NCI-H226 (cell line): ENCODE data around the gene APOC4.
"Not testable (repeated sequence)": the region's sequence is repeated elsewhere in the genome, so short reads cannot be mapped to it uniquely, and the experiment has no call there.

Source experiments
- DNase-seq: peaks from one replicate; pipeline ENCODE4 v3.0.0-alpha.2; 2015

APOC4 gene, protein sequence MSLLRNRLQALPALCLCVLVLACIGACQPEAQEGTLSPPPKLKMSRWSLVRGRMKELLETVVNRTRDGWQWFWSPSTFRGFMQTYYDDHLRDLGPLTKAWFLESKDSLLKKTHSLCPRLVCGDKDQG

DNA sequence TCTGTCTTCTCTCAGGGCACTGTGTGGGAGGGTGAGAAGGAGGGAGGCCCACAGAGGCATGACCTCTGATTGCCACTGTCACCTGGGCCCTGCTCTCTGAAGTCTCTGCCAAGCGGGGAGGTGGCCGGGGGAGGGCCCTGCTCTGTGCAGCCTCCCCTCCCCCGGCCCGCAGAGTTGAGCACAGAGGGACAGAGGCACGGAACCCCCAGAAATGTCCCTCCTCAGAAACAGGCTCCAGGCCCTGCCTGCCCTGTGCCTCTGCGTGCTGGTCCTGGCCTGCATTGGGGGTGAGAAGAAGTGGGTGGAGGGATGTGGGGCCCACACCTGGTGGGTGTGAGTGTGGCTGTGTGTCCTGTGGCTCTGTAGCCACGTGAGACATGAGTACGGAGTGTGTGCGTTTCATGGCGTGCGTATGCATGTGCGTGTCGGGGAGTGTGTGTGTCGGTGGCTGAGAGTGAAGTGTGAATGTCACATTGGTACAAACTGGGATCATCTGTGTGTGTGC lies at the start of gene APOC4:
APOC4 (plus strand) TSS at position 171 of the 505 bp plus-strand sequence; CDS start at position 212, 41 bp downstream.
- no peak for DNase-seq

DNA sequence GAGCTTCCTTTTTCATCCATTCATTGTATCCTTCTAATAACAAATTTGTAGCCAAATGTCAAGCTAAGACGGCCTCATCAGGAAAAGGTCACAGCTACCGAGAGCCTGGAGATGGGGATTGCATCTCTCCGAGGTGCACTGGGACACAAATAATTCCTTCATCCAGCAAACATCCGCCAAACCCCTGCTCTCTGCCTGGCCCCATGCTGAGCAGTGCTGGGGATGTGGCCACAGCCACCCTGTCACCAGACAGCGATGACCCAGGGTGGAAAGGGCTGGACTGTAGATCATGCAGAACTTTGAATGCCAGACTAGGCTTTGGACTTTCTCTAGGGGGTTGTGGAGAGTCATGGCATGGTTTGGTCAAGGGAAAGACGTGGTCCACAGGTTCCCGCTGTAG lies 49.1 kb upstream of the APOC4 start:
- no peak for DNase-seq

DNA sequence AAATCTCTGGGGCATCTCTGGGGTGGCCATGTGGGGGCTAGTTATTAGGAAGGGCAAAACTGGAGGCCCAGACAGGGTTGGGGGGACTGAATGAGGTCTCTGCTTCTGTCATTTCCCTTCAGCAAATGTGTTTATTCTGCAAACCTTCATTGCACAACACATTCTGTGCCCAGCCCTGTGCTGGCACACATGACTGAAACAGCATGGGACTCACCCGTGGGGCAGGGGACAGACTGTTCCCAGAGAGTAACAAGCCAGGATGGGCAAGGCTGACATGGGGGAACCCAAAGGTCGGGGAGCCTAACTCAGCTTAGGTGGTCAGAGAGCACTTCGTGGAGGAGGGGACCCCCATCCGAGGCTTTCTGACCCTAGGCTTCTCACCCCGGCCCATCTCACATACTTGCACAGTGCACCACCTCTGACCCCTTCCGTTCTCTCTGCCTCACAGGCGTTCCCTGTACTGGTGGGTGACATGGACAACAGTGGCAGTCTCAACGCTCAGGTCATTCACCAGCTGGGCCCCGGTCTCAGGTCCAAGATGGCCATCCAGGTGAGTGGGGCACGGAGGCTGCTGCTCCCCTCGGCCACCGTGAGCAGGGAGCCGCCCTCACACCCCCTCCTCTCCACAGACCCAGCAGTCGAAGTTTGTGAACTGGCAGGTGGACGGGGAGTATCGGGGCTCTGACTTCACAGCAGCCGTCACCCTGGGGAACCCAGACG lies 48.5 kb upstream of the APOC4 start:
- no peak for DNase-seq

DNA sequence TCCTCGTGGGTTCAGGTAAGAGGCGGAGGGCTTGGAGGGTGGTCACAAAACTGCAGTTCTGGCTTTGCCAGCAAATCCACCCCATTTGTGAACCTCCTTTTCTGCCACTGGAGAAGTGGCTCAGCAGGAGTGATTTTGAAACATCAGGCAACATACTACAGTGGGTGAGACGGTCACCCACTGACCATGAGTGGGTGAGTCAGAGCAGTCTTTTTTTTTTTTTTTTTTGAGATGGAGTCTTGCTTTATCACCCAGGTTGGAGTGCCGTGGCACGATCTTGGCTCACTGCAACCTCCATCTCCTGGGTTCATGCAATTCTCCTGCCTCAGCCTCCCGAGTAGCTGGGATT lies 48.0 kb upstream of the APOC4 start:
- no peak for DNase-seq

DNA sequence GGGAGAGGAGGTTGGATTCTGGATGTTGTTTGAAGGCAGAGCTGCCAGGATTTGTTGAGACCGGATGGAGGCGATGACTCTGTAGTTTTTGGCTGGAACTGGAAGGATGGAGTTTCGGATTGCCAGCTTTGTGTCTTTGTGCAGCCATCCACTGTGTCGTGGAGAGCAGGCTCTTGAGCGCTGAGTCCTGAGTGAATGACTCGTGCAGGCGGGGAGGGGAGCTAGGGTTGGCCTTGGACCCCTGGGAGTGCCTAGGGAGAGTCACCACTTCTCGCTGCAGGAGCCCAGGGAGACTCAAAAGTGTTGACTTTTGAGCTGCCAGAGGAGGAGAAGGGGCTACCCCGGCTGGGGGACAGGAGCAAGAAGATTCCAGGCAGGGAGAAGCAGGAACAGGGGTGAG lies 47.1 kb upstream of the APOC4 start:
- no peak for DNase-seq

DNA sequence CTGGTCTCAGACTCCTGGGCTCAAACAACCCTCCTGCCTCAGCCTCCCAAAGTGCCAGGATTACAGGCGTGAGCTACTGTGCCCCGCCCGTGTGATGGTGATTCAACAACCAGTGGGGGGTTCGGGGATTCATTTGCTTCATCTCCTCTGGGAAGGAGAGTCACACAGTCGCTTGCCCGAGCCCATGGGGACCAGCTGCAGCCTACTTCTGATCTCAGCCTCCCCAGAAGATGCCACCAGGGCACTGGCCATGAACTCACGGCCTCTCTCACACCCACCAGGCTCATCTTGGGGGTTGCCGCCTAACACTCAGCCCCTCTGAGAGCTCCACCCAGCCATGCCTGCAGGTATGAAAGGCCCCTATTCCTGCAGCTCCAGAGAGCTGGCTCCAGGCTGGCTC lies 44.2 kb upstream of the APOC4 start:
- no peak for DNase-seq

DNA sequence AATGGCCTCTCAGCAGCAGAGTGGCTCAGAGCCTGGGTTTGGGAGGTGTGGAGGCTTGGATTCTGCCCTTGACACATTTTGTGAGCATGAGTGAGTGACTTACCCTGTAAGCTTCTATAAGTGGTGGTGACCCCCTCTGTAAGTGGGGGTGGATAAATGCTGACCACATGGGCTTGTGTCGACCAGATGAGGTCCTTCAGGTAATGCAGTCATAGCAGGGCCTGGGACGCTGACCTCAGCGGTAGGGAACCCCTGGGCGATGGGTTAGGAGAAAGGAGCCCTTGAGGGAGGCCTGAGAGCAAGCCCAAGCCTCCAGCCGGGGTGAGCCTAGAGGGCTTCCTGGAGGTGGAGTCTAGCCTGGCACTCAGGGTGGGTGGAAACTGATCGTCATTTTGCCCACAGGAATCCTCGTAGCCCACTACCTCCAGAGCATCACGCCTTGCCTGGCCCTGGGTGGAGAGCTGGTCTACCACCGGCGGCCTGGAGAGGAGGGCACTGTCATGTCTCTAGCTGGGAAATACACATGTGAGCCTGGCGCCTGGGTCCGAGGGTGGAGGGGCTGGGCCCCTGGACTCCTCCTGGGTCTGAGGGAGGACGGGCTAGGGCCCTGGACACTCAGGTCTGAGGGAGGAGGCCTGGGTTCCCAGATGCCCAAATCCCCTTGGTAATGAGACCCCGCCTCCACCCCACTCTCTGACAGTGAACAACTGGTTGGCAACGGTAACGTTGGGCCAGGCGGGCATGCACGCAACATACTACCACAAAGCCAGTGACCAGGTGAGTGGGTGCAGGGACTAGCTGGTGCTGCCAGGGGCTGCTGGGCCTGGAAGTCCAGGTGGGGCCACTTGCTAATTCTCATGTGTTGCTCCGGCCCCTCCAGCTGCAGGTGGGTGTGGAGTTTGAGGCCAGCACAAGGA lies 41.5 kb upstream of the APOC4 start:
- DNase-seq, result no peak

DNA sequence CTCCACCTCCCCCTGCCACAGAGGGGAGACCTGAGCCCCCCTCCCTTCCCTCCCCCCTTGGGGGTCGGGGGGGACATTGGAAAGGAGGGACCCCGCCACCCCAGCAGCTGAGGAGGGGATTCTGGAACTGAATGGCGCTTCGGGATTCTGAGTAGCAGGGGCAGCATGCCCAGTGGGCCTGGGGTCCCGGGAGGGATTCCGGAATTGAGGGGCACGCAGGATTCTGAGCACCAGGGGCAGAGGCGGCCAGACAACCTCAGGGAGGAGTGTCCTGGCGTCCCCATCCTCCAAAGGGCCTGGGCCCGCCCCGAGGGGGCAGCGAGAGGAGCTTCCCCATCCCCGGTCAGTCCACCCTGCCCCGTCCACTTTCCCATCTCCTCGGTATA lies 38.8 kb upstream of the APOC4 start:
- DNase-seq, result no peak

DNA sequence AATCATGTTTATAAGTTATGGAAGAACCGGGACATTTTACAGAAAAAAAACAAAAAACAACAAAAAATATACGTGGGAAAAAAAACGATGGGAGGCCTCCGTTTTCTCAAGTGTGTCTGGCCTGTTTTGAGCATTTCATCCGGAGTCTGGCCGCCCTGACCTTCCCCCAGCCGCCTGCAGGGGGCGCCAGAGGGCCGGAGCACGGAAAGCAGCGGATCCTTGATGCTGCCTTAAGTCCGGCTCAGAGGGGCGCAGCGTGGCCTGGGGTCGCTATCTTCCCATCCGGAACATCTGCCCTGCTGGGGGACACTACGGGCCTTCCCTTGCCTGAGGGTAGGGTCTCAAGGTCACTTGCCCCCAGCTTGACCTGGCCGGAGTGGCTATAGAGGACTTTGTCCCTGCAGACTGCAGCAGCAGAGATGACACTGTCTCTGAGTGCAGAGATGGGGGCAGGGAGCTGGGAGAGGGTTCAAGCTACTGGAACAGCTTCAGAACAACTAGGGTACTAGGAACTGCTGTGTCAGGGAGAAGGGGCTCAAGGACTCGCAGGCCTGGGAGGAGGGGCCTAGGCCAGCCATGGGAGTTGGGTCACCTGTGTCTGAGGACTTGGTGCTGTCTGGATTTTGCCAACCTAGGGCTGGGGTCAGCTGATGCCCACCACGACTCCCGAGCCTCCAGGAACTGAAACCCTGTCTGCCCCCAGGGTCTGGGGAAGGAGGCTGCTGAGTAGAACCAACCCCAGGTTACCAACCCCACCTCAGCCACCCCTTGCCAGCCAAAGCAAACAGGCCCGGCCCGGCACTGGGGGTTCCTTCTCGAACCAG lies 38.2 kb upstream of the APOC4 start:
- peak; percentile 43 for DNase-seq

DNA sequence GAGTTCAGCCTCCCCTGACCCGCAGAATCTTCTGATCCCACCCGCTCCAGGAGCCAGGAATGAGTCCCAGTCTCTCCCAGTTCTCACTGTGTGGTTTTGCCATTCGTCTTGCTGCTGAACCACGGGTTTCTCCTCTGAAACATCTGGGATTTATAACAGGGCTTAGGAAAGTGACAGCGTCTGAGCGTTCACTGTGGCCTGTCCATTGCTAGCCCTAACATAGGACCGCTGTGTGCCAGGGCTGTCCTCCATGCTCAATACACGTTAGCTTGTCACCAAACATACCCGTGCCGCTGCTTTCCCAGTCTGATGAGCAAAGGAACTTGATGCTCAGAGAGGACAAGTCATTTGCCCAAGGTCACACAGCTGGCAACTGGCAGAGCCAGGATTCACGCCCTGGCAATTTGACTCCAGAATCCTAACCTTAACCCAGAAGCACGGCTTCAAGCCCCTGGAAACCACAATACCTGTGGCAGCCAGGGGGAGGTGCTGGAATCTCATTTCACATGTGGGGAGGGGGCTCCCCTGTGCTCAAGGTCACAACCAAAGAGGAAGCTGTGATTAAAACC lies 37.5 kb upstream of the APOC4 start:
- no peak for DNase-seq

DNA sequence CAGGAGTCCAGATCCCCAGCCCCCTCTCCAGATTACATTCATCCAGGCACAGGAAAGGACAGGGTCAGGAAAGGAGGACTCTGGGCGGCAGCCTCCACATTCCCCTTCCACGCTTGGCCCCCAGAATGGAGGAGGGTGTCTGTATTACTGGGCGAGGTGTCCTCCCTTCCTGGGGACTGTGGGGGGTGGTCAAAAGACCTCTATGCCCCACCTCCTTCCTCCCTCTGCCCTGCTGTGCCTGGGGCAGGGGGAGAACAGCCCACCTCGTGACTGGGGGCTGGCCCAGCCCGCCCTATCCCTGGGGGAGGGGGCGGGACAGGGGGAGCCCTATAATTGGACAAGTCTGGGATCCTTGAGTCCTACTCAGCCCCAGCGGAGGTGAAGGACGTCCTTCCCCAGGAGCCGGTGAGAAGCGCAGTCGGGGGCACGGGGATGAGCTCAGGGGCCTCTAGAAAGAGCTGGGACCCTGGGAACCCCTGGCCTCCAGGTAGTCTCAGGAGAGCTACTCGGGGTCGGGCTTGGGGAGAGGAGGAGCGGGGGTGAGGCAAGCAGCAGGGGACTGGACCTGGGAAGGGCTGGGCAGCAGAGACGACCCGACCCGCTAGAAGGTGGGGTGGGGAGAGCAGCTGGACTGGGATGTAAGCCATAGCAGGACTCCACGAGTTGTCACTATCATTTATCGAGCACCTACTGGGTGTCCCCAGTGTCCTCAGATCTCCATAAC lies 36.4 kb upstream of the APOC4 start, which contains the start of gene APOE:
APOE (plus strand) TSS at position 360 of the 724 bp plus-strand sequence. CDS start 829 bp downstream, outside the sequence.
- DNase-seq, result no peak

DNA sequence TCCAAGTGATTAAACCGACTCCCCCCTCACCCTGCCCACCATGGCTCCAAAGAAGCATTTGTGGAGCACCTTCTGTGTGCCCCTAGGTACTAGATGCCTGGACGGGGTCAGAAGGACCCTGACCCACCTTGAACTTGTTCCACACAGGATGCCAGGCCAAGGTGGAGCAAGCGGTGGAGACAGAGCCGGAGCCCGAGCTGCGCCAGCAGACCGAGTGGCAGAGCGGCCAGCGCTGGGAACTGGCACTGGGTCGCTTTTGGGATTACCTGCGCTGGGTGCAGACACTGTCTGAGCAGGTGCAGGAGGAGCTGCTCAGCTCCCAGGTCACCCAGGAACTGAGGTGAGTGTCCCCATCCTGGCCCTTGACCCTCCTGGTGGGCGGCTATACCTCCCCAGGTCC lies 34.4 kb upstream of the APOC4 start:
- DNase-seq, result no peak

DNA sequence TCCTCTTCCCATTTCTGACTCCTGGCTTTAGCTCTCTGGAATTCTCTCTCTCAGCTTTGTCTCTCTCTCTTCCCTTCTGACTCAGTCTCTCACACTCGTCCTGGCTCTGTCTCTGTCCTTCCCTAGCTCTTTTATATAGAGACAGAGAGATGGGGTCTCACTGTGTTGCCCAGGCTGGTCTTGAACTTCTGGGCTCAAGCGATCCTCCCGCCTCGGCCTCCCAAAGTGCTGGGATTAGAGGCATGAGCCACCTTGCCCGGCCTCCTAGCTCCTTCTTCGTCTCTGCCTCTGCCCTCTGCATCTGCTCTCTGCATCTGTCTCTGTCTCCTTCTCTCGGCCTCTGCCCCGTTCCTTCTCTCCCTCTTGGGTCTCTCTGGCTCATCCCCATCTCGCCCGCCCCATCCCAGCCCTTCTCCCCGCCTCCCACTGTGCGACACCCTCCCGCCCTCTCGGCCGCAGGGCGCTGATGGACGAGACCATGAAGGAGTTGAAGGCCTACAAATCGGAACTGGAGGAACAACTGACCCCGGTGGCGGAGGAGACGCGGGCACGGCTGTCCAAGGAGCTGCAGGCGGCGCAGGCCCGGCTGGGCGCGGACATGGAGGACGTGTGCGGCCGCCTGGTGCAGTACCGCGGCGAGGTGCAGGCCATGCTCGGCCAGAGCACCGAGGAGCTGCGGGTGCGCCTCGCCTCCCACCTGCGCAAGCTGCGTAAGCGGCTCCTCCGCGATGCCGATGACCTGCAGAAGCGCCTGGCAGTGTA lies 33.8 kb upstream of the APOC4 start:
- no peak for DNase-seq

DNA sequence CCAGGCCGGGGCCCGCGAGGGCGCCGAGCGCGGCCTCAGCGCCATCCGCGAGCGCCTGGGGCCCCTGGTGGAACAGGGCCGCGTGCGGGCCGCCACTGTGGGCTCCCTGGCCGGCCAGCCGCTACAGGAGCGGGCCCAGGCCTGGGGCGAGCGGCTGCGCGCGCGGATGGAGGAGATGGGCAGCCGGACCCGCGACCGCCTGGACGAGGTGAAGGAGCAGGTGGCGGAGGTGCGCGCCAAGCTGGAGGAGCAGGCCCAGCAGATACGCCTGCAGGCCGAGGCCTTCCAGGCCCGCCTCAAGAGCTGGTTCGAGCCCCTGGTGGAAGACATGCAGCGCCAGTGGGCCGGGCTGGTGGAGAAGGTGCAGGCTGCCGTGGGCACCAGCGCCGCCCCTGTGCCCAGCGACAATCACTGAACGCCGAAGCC lies 33.2 kb upstream of the APOC4 start:
- DNase-seq, result no peak

DNA sequence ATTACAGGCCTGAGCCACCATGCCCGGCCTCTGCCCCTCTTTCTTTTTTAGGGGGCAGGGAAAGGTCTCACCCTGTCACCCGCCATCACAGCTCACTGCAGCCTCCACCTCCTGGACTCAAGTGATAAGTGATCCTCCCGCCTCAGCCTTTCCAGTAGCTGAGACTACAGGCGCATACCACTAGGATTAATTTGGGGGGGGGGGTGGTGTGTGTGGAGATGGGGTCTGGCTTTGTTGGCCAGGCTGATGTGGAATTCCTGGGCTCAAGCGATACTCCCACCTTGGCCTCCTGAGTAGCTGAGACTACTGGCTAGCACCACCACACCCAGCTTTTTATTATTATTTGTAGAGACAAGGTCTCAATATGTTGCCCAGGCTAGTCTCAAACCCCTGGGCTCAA lies 32.3 kb upstream of the APOC4 start:
- no peak for DNase-seq

DNA sequence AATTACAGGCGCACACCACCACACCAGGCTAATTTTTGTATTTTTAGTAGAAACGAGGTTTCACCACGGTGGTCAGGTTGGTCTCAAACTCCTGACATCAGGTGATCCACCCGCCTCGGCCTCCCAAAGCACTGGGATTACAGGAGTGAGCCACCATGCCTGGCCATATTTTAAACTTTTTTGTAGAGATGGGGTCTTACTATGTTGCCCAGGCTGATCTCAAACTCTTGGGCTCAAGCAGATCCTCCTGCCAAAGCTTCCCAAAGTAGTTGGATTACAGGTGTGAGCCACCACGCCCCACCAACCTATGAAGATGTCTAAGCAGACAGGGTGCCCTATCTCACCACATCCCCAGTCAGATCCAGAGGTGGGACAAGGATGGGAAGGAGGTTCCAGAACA lies 30.1 kb upstream of the APOC4 start:
- not testable (repeated sequence) for DNase-seq

DNA sequence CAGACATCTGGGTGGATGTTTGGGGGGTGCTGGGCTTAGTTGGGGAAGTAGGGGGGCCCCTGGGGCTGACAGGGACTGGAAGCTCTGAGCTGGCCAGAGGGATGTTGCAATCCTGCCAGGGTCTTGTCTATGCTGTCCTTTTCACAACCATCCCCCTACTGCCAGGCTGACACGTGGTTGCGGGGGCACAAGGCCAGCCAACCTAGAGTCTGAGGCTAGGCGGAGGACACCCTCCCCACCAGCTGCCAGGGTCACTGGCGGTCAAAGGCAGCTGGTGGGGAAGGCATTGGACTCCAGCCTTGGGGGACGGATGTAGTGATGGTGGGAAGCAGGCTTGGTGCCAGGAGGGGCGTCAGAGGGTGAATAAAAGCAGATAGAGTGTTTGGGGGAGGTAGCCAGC lies 29.2 kb upstream of the APOC4 start:
- DNase-seq, result no peak

DNA sequence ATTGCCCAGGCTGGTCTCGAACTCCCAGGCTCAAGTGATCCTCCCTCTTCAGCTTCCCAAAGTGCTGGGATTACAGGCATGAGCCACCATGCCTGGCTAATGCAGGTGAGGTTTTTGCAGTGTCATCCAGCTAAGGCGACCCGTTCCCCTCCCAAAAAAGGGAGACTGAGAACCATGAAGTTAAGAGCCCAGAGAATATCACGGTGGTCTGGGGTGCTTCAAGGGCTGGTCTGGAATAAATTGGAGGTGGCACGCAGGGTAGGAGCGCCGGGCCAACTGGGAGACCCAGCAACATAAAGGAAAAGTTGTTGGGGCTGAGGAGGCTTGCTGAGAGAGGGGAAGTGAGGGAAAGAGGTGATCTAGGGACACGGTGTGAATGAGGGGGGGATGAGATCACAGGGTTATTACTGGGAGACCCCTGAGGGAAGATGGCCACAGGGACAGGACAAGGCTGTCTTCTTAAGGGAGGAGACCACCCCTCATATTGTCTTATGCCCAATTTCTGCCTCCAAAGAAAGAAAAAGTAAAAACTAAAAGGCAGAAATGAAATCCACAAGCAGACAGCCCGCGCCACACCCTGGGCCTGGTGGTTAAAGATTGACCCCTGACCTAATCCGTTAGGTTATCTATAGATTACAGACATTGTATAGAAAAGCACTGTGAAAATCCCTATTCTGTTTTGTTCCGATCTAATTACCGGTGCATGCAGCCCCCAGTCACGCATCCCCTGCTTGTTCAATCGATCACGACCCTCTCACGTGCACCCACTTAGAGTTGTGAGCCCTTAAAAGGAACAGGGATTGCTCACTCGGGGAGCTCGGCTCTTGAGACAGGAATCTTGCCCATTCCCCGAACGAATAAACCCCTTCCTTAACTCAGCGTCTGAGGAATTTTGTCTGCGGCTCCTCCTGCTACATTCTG lies 28.3 kb upstream of the APOC4 start:
- DNase-seq, result not testable (repeated sequence)

DNA sequence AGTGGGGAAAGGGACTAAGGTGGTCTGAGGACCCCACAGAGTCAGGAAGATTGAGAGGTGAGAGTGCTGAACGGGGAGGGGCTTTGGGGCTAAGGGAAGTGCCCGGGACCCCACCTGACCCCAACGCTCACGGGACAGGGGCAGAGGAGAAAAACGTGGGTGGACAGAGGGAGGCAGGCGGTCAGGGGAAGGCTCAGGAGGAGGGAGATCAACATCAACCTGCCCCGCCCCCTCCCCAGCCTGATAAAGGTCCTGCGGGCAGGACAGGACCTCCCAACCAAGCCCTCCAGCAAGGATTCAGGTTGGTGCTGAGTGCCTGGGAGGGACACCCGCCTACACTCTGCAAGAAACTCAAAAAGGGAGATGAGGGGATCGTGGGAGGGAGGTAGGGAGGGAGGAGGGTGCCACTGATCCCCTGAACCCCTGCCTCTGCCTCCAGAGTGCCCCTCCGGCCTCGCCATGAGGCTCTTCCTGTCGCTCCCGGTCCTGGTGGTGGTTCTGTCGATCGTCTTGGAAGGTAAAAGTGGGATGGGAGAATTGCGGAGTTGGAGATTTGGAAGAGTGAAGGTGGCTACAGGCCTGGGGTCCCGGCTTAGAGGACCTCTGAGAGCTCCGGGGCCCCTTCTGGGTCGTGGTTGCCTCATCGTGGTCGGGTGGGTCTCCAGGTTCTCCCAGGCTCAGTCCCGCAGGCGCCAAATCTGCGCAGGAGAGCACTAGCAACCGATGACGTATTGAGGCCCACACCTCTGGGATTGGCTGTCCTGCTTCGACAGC lies 27.4 kb upstream of the APOC4 start, which contains the start of gene APOC1:
APOC1 (plus strand) TSS at position 176 of the 774 bp plus-strand sequence; CDS start at position 460, 284 bp downstream.
- peak; percentile 67 for DNase-seq
